Endodermal cell (in vitro differentiated cells): Measurements from ENCODE around the gene SH3PXD2B. TPM values are rescaled to one million over a fixed set of nuclear protein-coding genes. Genes with fewer than 3 reads are reported as not detected.

Source experiments
- DNase-seq: peaks from one replicate; pipeline ENCODE4 v3.0.0-alpha.2; 2017
- H3K27ac ChIP-seq: 2 replicates; pipeline ENCODE4 v1.5.1; 2013; ENCODE audit warnings: mild to moderate bottlenecking, low read depth, low read length, moderate library complexity
- H3K27me3 ChIP-seq: 2 replicates; pipeline ENCODE4 v1.6.1; 2013; ENCODE audit warnings: mild to moderate bottlenecking, low read length, moderate library complexity; ENCODE audit not compliant: insufficient read depth, control insufficient read depth, poor library complexity, severe bottlenecking
- H3K36me3 ChIP-seq: 2 replicates; pipeline ENCODE4 v1.7.0; 2013; ENCODE audit warnings: mild to moderate bottlenecking, low read length, moderate library complexity; ENCODE audit not compliant: control insufficient read depth, insufficient read depth
- H3K4me1 ChIP-seq: one replicate; pipeline ENCODE4 v1.7.0; 2013; ENCODE audit warnings: low read length; ENCODE audit not compliant: control insufficient read depth, insufficient read depth
- H3K4me3 ChIP-seq: 2 replicates; pipeline ENCODE4 v1.5.1; 2013; ENCODE audit warnings: mild to moderate bottlenecking, low read length, moderate library complexity
- H3K9ac ChIP-seq: 2 replicates; pipeline ENCODE4 v1.6.1; 2013; ENCODE audit warnings: mild to moderate bottlenecking, low read length, moderate library complexity; ENCODE audit not compliant: poor library complexity, severe bottlenecking; ENCODE audit errors: extremely low read depth
- H3K9me3 ChIP-seq: 2 replicates; pipeline ENCODE4 v1.6.1; 2013; ENCODE audit warnings: mild to moderate bottlenecking, low read length, moderate library complexity; ENCODE audit not compliant: control insufficient read depth
- H3K27ac Mint-ChIP-seq: 2 replicates; pipeline ENCODE4 v1.8.0; 2020; ENCODE audit warnings: mixed read lengths
- H3K27me3 Mint-ChIP-seq: 2 replicates; pipeline ENCODE4 v1.8.0; 2021; ENCODE audit warnings: mild to moderate bottlenecking, mixed read lengths; ENCODE audit not compliant: insufficient read depth
- H3K36me3 Mint-ChIP-seq: 2 replicates; pipeline ENCODE4 v1.8.0; 2020; ENCODE audit warnings: low read depth, mixed read lengths
- H3K4me1 Mint-ChIP-seq: 2 replicates; pipeline ENCODE4 v1.8.0; 2020; ENCODE audit warnings: mixed read lengths
- H3K4me3 Mint-ChIP-seq: 2 replicates; pipeline ENCODE4 v1.8.0; 2020; ENCODE audit warnings: mild to moderate bottlenecking, moderate library complexity, mixed read lengths
- H3K9me3 Mint-ChIP-seq: 2 replicates; pipeline ENCODE4 v1.8.0; 2020; ENCODE audit warnings: mild to moderate bottlenecking, mixed read lengths
- WGBS, 2 experiments: methylation state at CpG; one replicate each; pipeline versions ENCODE4 v1.1.5 to v1.1.7; 2013; ENCODE audit warnings: missing lambda C conversion rate in 2 of 2, mixed read lengths in 1 of 2; ENCODE audit not compliant: insufficient coverage in 1 of 2, insufficient read length in 1 of 2; 5-methylcytosine and 5-hydroxymethylcytosine counted together
- total RNA-seq, 2 donors: library from RNA; stranded (reverse); fragmentation: NEBNext Ultra II Directional in 1 of 2; extraction: Animal tissue kit (Norgen Biotek cat#: 25700) in 1 of 2; gene quantifications; 2 replicates in 1 of 2; 3 replicates in 1 of 2; pipeline ENCODE4 v1.2.1, GENCODE V29; 2021
- TF ChIP-seq, protein P1 (sequence below): fragments of 200-600 bp; sonication (generic); conservative IDR thresholded peaks from 2 replicates; pipeline ENCODE4 v1.5.0; 2021; ENCODE audit warnings: antibody characterized with exemption, mild to moderate bottlenecking

The SH3PXD2B gene
- total RNA-seq, 2 donors from 2014 or later, result 62.2 to 74.9 TPM

DNA sequence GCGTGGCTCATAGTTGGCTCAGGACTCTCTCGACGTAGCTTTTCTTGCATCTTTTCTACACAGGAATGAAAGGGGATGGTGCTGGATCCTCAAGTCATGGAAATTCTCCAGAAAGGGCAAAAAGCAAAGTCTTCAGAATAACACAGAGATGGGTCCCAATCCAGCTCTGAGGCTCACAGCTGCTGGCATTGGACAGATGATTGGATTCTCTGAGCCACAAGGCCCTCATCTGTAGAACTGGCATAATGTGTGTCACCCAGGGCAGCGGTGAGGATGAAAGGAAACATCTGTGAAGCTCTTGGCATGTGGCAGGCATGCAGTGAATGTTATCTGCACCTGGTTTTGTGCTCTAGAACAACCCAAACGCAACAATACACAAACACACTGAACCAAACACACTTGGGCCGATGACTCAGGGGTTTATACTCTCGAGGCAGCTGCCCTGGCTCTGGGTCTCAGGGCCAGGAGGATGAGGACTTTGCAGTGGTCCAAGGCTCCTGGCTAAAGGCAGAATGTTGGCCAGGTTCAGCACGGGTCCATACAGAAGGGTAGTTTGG lies 106.8 kb downstream of the SH3PXD2B start:
- Mint-ChIP-seq H3K27ac (no peak overlapping the region), H3K27me3 (no peaks in the 10 kb centered on the region), H3K4me1 (no peaks in the 10 kb centered on the region), H3K4me3 (no peak overlapping the region), H3K36me3 (peaks cover 74% of the 10 kb centered on the region), H3K9me3 (no peaks in the 10 kb centered on the region)
- no peak for DNase-seq
- peaks cover 86% of the 10 kb centered on the region for H3K36me3 ChIP-seq
- no peaks in the 10 kb centered on the region for H3K9me3 ChIP-seq
- H3K9ac ChIP-seq, result no peak overlapping the region
- no peaks in the 10 kb centered on the region for H3K27me3 ChIP-seq
- no peak overlapping the region for H3K4me3 ChIP-seq
- TF ChIP-seq, protein P1, sequence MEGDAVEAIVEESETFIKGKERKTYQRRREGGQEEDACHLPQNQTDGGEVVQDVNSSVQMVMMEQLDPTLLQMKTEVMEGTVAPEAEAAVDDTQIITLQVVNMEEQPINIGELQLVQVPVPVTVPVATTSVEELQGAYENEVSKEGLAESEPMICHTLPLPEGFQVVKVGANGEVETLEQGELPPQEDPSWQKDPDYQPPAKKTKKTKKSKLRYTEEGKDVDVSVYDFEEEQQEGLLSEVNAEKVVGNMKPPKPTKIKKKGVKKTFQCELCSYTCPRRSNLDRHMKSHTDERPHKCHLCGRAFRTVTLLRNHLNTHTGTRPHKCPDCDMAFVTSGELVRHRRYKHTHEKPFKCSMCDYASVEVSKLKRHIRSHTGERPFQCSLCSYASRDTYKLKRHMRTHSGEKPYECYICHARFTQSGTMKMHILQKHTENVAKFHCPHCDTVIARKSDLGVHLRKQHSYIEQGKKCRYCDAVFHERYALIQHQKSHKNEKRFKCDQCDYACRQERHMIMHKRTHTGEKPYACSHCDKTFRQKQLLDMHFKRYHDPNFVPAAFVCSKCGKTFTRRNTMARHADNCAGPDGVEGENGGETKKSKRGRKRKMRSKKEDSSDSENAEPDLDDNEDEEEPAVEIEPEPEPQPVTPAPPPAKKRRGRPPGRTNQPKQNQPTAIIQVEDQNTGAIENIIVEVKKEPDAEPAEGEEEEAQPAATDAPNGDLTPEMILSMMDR, result no peak
- no peaks in the 10 kb centered on the region for H3K4me1 ChIP-seq
- WGBS, 2 experiments, result 95 to 100% methylated on average over 3 to 8 of the region's 8 CpGs
- no peak overlapping the region for H3K27ac ChIP-seq

DNA sequence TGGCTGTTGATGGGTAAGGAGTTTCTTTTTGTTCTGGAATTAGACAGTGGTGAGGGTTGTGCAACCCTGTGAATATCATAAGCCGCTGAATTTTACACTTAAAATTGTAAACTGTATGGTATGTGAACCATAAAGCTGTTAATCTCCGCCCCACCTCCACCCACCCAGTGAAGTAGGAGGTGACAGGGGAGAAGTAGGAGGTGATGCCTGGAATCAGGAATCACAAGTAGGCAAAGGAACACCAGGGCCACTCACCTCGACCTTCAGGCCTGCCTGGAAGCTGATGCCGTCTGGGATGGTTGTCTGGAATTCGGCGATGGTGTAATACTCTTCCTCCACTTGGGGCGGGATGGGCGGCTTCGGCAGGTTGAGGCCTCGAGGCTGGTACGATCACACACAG lies 108.4 kb downstream of the SH3PXD2B start:
- no peak for DNase-seq
- H3K4me1 ChIP-seq, result no peaks in the 10 kb centered on the region
- Mint-ChIP-seq H3K27ac (no peak overlapping the region), H3K4me3 (no peak overlapping the region), H3K27me3 (no peaks in the 10 kb centered on the region), H3K9me3 (no peaks in the 10 kb centered on the region), H3K36me3 (peaks cover 73% of the 10 kb centered on the region), H3K4me1 (no peaks in the 10 kb centered on the region)
- no peaks in the 10 kb centered on the region for H3K27me3 ChIP-seq
- peaks cover 83% of the 10 kb centered on the region for H3K36me3 ChIP-seq
- H3K4me3 ChIP-seq, result no peak overlapping the region
- 89 to 95% methylated on average over 8 to 11 of the region's 11 CpGs for WGBS, 2 experiments
- no peaks in the 10 kb centered on the region for H3K9me3 ChIP-seq
- TF ChIP-seq, protein P1, result no peak
- no peak overlapping the region for H3K27ac ChIP-seq
- H3K9ac ChIP-seq, result no peak overlapping the region

DNA sequence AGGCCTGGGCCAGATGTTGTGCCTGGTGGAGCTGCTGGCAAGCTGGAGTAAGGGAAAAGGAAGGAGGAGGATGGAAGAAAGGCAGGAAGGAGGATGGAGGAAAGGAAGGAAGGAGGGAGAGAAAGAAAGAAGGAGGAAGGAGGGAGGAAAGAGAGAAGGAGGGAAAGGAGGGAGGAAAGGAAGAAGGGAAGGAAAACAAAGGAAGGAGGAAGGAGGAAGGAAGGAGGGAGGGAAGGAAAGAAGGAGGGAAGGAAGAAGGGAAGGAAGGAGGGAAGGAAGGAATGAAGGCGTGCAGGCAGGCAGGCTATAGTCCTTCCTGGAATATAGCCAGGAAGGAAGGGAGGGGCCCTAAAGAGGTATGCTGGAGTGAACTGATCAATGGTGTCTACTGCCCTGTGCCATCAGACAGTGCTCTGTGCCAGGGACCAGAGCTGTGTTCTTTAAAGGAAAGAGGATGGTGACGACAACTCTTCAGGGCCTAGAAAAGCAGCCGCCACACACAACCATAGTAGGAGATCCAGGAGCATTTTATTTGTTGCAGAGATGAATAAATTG lies 109.4 kb downstream of the SH3PXD2B start:
- no peak overlapping the region for H3K27ac Mint-ChIP-seq
- TF ChIP-seq, protein P1, result no peak
- no peak for DNase-seq
- Histone ChIP-seq H3K4me3 (no peak overlapping the region), H3K9ac (no peak overlapping the region), H3K4me1 (no peaks in the 10 kb centered on the region), H3K9me3 (no peaks in the 10 kb centered on the region), H3K27ac (no peak overlapping the region), H3K36me3 (peaks cover 79% of the 10 kb centered on the region), H3K27me3 (no peaks in the 10 kb centered on the region)
- H3K4me1 Mint-ChIP-seq, result no peaks in the 10 kb centered on the region
- no peaks in the 10 kb centered on the region for H3K9me3 Mint-ChIP-seq
- H3K27me3 Mint-ChIP-seq, result no peaks in the 10 kb centered on the region
- H3K36me3 Mint-ChIP-seq, result peaks cover 73% of the 10 kb centered on the region
- 85 to 88% methylated on average over 3 of the region's 3 CpGs for WGBS, 2 experiments
- H3K4me3 Mint-ChIP-seq, result no peak overlapping the region
